ENCODE results near the gene KLF11.

The KLF11 gene

DNA sequence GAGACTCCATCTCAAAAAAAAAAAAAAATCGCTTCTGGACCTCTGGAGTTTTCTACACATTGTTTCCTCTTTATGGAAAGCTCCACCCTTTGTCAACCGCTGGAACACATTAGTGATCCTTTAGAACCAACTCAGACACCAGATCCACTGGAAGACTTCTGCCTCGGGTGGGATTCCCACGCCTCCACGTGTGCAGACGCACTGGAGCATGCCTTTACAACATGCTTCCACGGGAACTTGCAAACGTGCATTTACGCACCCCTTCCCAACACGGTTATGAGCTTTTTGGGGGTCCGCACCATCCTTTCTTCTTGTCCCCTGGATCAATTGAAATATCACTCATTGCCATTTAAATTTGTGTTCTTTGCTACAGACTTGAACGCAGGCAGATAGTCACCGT lies 31.8 kb downstream of the KLF11 start:
- H3K4me1 ChIP-seq (ENCODE audit: insufficient read depth, low read length, poor library complexity, severe bottlenecking) = peaks cover 5% of the 10 kb centered on the region
- no peak overlapping the region for H3K4me2 ChIP-seq (ENCODE audit: low read depth, low read length, poor library complexity, severe bottlenecking)
- TF ChIP-seq EZH2phosphoT487 (IDR thresholded peaks at IDR 0.05; ENCODE audit: borderline replicate concordance) (no peak), CTCF (conservative IDR thresholded peaks at IDR 0.05; ENCODE audit: low read length) (no peak)
- H3K4me3 ChIP-seq (ENCODE audit: low read length, poor library complexity, severe bottlenecking) = no peak overlapping the region
- H3K79me2 ChIP-seq (ENCODE audit: insufficient read depth, low read length) = no peaks in the 10 kb centered on the region
- no peaks in the 10 kb centered on the region for H3K36me3 ChIP-seq (ENCODE audit: insufficient read depth, low read length)
- no peaks in the 10 kb centered on the region for H3K9me3 ChIP-seq (ENCODE audit: insufficient read depth, low read depth, low read length)
- no peaks in the 10 kb centered on the region for H3K27me3 ChIP-seq (ENCODE audit: insufficient read depth, low read length, poor library complexity, severe bottlenecking)
- H4K20me1 ChIP-seq (ENCODE audit: insufficient read depth, low read length, poor library complexity, severe bottlenecking) = no peaks in the 10 kb centered on the region
- no peak overlapping the region for H3K9ac ChIP-seq (ENCODE audit: low read depth, low read length, poor library complexity, severe bottlenecking)
- no peaks in the 10 kb centered on the region for H3K9me2 ChIP-seq (replicated peaks; ENCODE audit: low read depth, low read length)
- no peaks in the 10 kb centered on the region for H3F3A ChIP-seq (ENCODE audit: low read depth)
- no peak overlapping the region for H2AFZ ChIP-seq (ENCODE audit: low read length)

DNA sequence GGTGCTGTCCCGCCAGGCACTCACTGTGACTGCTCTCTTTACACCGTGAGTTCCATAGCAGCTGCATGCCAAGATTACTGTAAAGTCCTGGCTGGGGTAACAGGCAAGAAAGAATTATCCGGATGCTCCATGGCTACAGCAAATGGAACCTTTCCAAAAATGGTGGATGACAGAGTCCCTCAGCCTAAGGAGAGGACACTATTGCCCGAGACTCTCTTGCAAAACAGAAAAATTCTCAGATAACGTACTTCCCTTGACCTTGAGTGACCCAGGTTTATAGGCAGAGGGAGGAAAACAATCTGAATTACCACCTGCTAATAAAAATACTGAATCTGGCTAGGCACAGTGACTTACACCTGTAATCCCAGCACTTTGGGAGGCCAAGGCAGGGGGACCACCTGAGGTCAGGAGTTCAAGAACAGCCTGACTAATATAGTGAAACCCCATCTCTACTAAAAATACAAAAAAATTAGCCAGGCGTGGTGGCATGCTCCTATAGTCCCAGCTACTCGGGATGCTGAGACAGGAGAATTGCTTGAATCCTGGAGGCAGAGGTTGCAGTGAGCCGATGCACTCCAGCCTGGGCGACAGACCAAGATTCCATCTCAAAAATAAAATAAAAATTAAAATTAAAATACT lies 32.3 kb downstream of the KLF11 start:
- no peaks in the 10 kb centered on the region for H3K27me3 ChIP-seq (ENCODE audit: insufficient read depth, low read length, poor library complexity, severe bottlenecking)
- no peak overlapping the region for H3K9ac ChIP-seq (ENCODE audit: low read depth, low read length, poor library complexity, severe bottlenecking)
- TF ChIP-seq CTCF (conservative IDR thresholded peaks at IDR 0.05; ENCODE audit: low read length) = no peak
- TF ChIP-seq EZH2phosphoT487 (IDR thresholded peaks at IDR 0.05; ENCODE audit: borderline replicate concordance) = no peak
- H3K4me1 ChIP-seq (ENCODE audit: insufficient read depth, low read length, poor library complexity, severe bottlenecking) = peaks cover 7% of the 10 kb centered on the region
- H3K9me3 ChIP-seq (ENCODE audit: insufficient read depth, low read depth, low read length) = no peaks in the 10 kb centered on the region
- no peak overlapping the region for H3K4me3 ChIP-seq (ENCODE audit: low read length, poor library complexity, severe bottlenecking)
- H2AFZ ChIP-seq (ENCODE audit: low read length) = no peak overlapping the region
- no peaks in the 10 kb centered on the region for H3F3A ChIP-seq (ENCODE audit: low read depth)
- no peak overlapping the region for H3K4me2 ChIP-seq (ENCODE audit: low read depth, low read length, poor library complexity, severe bottlenecking)
- H4K20me1 ChIP-seq (ENCODE audit: insufficient read depth, low read length, poor library complexity, severe bottlenecking) = no peaks in the 10 kb centered on the region
- H3K36me3 ChIP-seq (ENCODE audit: insufficient read depth, low read length) = no peaks in the 10 kb centered on the region
- H3K79me2 ChIP-seq (ENCODE audit: insufficient read depth, low read length) = no peaks in the 10 kb centered on the region
- H3K9me2 ChIP-seq (replicated peaks; ENCODE audit: low read depth, low read length) = no peaks in the 10 kb centered on the region

DNA sequence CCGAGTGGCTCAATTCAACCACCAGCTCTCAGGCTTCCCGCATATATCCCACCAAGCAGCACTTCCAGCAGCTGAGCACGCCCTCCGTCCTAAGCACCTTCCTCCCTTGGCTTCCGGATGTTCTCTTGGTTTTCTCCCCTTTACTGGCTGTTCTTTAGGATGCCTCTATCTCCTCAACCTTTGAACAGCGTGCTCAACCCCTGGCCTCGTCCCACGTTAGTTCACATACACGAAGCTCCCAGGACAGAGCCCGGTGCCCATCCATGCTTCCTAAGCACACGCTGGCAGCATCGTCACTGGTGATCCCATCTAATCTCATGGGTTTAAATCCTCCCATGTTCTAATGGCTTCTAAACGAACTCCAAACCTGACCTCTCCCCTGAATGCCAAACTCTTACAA lies 33.2 kb downstream of the KLF11 start:
- Histone ChIP-seq H3K36me3 (ENCODE audit: insufficient read depth, low read length) (no peaks in the 10 kb centered on the region), H3F3A (ENCODE audit: low read depth) (peaks cover 3% of the 10 kb centered on the region; the same call in 1 of the 2 replicates), H3K4me1 (ENCODE audit: insufficient read depth, low read length, poor library complexity, severe bottlenecking) (peaks cover 15% of the 10 kb centered on the region), H4K20me1 (ENCODE audit: insufficient read depth, low read length, poor library complexity, severe bottlenecking) (no peaks in the 10 kb centered on the region), H3K4me3 (ENCODE audit: low read length, poor library complexity, severe bottlenecking) (no peak overlapping the region), H3K9ac (ENCODE audit: low read depth, low read length, poor library complexity, severe bottlenecking) (no peak overlapping the region), H3K4me2 (ENCODE audit: low read depth, low read length, poor library complexity, severe bottlenecking) (no peak overlapping the region), H2AFZ (ENCODE audit: low read length) (no peak overlapping the region), H3K9me3 (ENCODE audit: insufficient read depth, low read depth, low read length) (no peaks in the 10 kb centered on the region), H3K9me2 (replicated peaks; ENCODE audit: low read depth, low read length) (no peaks in the 10 kb centered on the region), H3K27me3 (ENCODE audit: insufficient read depth, low read length, poor library complexity, severe bottlenecking) (no peaks in the 10 kb centered on the region), H3K79me2 (ENCODE audit: insufficient read depth, low read length) (no peaks in the 10 kb centered on the region)
- TF ChIP-seq EZH2phosphoT487 (IDR thresholded peaks at IDR 0.05; ENCODE audit: borderline replicate concordance) = no peak
- TF ChIP-seq CTCF (conservative IDR thresholded peaks at IDR 0.05; ENCODE audit: low read length) = no peak

Data from Loucy (cell line).